ENCODE data around the gene ARHGAP33. TPM values are rescaled to one million over a fixed set of nuclear protein-coding genes. Genes with fewer than 3 reads are reported as not detected.

ARHGAP33 gene
- total and polyA plus RNA-seq, 10 of the 15 experiments (the other 5 are each of a cell fraction or from before 2014, with no cell fraction given), result 0.05 to 22.9 (median 2.3) TPM; not detected in 1

DNA sequence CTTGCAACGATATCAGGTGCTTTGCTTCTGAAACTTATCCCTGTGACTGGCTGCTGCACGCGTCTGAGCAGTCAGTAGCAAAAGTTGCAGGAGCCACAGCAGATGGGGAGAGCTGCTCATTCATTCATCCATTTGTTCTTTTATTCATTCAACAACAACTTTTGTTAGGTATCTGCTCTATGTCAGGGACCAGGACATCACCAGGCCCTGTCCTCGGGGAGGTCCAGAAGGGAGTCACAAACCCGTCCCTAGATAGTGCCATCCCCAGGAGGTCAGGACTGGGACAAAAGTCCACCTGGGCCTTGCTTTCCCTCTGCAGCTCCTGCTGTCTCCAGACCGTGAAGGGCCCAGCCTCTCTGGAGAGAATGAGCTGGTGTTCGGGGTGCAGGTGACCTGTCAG is 2.6 kb downstream of the ARHGAP33 start (continued):
- TF ChIP-seq, protein P1, sequence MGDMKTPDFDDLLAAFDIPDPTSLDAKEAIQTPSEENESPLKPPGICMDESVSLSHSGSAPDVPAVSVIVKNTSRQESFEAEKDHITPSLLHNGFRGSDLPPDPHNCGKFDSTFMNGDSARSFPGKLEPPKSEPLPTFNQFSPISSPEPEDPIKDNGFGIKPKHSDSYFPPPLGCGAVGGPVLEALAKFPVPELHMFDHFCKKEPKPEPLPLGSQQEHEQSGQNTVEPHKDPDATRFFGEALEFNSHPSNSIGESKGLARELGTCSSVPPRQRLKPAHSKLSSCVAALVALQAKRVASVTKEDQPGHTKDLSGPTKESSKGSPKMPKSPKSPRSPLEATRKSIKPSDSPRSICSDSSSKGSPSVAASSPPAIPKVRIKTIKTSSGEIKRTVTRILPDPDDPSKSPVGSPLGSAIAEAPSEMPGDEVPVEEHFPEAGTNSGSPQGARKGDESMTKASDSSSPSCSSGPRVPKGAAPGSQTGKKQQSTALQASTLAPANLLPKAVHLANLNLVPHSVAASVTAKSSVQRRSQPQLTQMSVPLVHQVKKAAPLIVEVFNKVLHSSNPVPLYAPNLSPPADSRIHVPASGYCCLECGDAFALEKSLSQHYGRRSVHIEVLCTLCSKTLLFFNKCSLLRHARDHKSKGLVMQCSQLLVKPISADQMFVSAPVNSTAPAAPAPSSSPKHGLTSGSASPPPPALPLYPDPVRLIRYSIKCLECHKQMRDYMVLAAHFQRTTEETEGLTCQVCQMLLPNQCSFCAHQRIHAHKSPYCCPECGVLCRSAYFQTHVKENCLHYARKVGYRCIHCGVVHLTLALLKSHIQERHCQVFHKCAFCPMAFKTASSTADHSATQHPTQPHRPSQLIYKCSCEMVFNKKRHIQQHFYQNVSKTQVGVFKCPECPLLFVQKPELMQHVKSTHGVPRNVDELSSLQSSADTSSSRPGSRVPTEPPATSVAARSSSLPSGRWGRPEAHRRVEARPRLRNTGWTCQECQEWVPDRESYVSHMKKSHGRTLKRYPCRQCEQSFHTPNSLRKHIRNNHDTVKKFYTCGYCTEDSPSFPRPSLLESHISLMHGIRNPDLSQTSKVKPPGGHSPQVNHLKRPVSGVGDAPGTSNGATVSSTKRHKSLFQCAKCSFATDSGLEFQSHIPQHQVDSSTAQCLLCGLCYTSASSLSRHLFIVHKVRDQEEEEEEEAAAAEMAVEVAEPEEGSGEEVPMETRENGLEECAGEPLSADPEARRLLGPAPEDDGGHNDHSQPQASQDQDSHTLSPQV (IDR thresholded peaks at IDR 0.05), result no peak
- TF ChIP-seq, protein P2, sequence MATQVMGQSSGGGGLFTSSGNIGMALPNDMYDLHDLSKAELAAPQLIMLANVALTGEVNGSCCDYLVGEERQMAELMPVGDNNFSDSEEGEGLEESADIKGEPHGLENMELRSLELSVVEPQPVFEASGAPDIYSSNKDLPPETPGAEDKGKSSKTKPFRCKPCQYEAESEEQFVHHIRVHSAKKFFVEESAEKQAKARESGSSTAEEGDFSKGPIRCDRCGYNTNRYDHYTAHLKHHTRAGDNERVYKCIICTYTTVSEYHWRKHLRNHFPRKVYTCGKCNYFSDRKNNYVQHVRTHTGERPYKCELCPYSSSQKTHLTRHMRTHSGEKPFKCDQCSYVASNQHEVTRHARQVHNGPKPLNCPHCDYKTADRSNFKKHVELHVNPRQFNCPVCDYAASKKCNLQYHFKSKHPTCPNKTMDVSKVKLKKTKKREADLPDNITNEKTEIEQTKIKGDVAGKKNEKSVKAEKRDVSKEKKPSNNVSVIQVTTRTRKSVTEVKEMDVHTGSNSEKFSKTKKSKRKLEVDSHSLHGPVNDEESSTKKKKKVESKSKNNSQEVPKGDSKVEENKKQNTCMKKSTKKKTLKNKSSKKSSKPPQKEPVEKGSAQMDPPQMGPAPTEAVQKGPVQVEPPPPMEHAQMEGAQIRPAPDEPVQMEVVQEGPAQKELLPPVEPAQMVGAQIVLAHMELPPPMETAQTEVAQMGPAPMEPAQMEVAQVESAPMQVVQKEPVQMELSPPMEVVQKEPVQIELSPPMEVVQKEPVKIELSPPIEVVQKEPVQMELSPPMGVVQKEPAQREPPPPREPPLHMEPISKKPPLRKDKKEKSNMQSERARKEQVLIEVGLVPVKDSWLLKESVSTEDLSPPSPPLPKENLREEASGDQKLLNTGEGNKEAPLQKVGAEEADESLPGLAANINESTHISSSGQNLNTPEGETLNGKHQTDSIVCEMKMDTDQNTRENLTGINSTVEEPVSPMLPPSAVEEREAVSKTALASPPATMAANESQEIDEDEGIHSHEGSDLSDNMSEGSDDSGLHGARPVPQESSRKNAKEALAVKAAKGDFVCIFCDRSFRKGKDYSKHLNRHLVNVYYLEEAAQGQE (IDR thresholded peaks at IDR 0.05; ENCODE audit: low read depth, low read length), result no peak

DNA sequence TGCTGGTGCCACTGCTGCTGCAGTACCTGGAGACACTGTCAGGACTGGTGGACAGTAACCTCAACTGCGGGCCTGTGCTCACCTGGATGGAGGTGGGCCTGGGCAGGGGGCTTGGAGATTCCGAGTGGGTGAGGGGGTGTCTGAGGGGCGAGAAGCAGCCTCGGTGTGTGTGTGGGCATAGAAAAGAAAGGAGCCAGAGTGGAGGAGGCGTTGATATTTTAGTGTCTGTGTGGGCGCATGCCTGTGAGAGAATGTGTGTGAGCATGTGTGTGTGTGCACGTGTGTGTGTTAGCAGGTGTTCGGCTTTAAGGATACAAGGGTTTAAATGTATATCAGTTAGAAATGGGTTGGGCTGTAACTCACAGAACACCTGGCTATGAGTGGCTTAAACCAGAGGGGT is 3.7 kb downstream of the ARHGAP33 start:
- no TSS peak for BruUV-seq (replicated peaks)
- Histone ChIP-seq H3K4me3 (no peak overlapping the region), H2AFZ (ENCODE audit: control insufficient read depth, low read depth, low read length) (no peak overlapping the region), H3K27me3 (replicated peaks in 1 of 2; ENCODE audit: control insufficient read depth in 2 of 2, insufficient read depth in 2 of 2, low read length in 1 of 2) (no peaks in the 10 kb centered on the region), H3K36me3 (ENCODE audit: control insufficient read depth in 2 of 2, insufficient read depth in 2 of 2, low read length in 1 of 2) (no peaks in the 10 kb centered on the region; a peak in 1 of 4 replicates), H3K4me2 (ENCODE audit: control insufficient read depth, insufficient read depth) (no peak overlapping the region), H3K79me2 (ENCODE audit: control insufficient read depth, insufficient read depth, low read length) (no peaks in the 10 kb centered on the region), H3K9ac (ENCODE audit: control insufficient read depth, insufficient read depth, low read length) (no peak overlapping the region), H3K27ac (ENCODE audit: control insufficient read depth, insufficient read depth) (no peak overlapping the region), H4K20me1 (ENCODE audit: control insufficient read depth, insufficient read depth) (no peaks in the 10 kb centered on the region), H3K9me3 (replicated peaks; ENCODE audit: control insufficient read depth, insufficient read depth, low read length) (no peaks in the 10 kb centered on the region), H3K4me1 (ENCODE audit: control insufficient read depth, insufficient read depth, low read length) (no peaks in the 10 kb centered on the region)
- ChIA-PET CTCF (interaction anchor here (1.2 kb wide), 1 partner anchor 85 kb away, joined by 3 read pairs; no protein-coding TSS in a partner anchor), SMC1A (ENCODE audit: uncharacterized antibody, unreplicated experiment) (no interaction called here), POLR2A (no interaction called here), RAD21 (ENCODE audit: unreplicated experiment) (no interaction called here)
- ATAC-seq (no peak), DNase-seq (ENCODE audit: low read depth, low spot score) (no peak), FAIRE-seq (no peak)
- in situ Hi-C loops (cut with MboI) (no loop called here), intact Hi-C loops (cut with micrococcal nuclease; ENCODE audit: unreplicated experiment) (no loop called here)
- WGBS (ENCODE audit: insufficient coverage, insufficient replicate concordance, low lambda C conversion rate, missing lambda C conversion rate), result 62% methylated on average over 8 of the region's 8 CpGs
- TF ChIP-seq SPI1 (IDR thresholded peaks at IDR 0.05; ENCODE audit: borderline replicate concordance, insufficient read depth, low read depth, low read length) (no peak), CEBPB (IDR thresholded peaks at IDR 0.05; ENCODE audit: borderline replicate concordance in 1 of 2, low read depth in 2 of 2, low read length in 2 of 2) (no peak), ZBED1 (IDR thresholded peaks at IDR 0.05; ENCODE audit: borderline replicate concordance) (no peak), GABPA (IDR thresholded peaks at IDR 0.05; ENCODE audit: low read depth) (no peak)
- TF ChIP-seq, protein P3, sequence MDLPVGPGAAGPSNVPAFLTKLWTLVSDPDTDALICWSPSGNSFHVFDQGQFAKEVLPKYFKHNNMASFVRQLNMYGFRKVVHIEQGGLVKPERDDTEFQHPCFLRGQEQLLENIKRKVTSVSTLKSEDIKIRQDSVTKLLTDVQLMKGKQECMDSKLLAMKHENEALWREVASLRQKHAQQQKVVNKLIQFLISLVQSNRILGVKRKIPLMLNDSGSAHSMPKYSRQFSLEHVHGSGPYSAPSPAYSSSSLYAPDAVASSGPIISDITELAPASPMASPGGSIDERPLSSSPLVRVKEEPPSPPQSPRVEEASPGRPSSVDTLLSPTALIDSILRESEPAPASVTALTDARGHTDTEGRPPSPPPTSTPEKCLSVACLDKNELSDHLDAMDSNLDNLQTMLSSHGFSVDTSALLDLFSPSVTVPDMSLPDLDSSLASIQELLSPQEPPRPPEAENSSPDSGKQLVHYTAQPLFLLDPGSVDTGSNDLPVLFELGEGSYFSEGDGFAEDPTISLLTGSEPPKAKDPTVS (IDR thresholded peaks at IDR 0.05; ENCODE audit: low read depth, low read length), result no peak
- TF ChIP-seq, protein P4, sequence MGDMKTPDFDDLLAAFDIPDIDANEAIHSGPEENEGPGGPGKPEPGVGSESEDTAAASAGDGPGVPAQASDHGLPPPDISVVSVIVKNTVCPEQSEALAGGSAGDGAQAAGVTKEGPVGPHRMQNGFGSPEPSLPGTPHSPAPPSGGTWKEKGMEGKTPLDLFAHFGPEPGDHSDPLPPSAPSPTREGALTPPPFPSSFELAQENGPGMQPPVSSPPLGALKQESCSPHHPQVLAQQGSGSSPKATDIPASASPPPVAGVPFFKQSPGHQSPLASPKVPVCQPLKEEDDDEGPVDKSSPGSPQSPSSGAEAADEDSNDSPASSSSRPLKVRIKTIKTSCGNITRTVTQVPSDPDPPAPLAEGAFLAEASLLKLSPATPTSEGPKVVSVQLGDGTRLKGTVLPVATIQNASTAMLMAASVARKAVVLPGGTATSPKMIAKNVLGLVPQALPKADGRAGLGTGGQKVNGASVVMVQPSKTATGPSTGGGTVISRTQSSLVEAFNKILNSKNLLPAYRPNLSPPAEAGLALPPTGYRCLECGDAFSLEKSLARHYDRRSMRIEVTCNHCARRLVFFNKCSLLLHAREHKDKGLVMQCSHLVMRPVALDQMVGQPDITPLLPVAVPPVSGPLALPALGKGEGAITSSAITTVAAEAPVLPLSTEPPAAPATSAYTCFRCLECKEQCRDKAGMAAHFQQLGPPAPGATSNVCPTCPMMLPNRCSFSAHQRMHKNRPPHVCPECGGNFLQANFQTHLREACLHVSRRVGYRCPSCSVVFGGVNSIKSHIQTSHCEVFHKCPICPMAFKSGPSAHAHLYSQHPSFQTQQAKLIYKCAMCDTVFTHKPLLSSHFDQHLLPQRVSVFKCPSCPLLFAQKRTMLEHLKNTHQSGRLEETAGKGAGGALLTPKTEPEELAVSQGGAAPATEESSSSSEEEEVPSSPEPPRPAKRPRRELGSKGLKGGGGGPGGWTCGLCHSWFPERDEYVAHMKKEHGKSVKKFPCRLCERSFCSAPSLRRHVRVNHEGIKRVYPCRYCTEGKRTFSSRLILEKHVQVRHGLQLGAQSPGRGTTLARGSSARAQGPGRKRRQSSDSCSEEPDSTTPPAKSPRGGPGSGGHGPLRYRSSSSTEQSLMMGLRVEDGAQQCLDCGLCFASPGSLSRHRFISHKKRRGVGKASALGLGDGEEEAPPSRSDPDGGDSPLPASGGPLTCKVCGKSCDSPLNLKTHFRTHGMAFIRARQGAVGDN (IDR thresholded peaks at IDR 0.05), result no peak
